CD4-positive, alpha-beta T cell treated with Interleukin-15 for 4 hours (primary cell): ENCODE data around the gene MCRIP1.

ENCODE experiments used
- DNase-seq: peaks from one replicate; pipeline ENCODE4 v3.0.0-alpha.2; 2020; ENCODE audit warnings: low spot score

Gene MCRIP1, protein sequence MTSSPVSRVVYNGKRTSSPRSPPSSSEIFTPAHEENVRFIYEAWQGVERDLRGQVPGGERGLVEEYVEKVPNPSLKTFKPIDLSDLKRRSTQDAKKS

DNA sequence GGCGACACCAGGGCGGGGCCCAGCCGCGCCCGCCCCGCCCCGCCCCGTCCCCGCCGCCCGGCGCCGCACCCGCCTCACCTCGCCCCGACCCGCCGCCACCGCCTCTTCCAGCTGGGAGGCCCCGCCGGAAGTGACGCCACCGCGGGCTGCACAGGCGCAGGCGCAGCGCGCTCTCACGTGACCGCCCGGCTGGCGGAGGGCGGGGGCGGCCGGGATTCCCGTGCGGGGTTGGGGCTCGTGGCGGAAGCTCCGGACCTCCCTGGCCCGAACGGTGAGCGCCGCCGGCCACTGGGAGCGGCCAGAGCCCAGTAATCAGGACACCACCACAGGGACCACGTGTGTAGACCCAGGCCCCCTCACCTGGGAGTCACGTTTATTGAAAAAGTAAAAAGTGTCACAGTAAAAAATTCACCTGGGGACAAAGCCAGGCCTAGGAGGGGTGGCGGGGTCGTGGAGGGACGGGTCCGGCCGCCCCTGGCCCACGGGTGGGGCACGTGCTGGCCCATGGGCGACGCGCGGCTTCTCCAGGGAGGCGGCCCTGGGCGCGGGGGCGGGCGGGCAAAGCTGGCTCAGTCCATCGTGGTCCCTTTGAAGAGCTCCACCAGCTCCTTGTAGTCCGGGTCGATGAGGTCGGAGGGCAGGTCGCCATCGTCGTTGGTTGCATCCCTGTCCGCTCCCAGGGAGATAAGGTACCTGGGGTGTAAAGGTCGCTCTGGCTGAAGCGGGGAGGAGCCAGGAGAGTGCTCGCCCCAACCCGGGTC is at the start of gene MCRIP1:
Gene MCRIP1 (minus strand): TSS at position 132 of the 761 bp plus-strand sequence. CDS start 8,785 bp downstream, outside the sequence.
- DNase-seq: peak; percentile 91

DNA sequence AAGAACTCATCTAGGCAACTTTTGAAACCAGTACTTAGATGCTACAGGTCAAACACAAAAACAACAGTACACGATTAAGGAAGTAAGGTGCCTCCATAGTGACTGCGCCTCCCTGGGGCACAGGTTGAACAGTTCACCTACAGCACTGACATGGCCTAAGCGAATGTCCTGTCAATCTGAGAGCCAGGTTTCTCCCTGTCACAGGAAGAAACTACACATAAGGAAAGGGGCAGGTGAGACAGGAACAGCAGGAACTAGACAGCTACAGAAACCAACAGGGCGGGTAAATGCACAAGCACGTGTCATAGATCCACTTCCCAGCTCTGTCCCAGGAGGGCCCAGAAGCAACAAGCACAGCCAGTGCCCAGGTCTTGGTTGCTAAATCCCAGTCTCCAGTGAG is 46.0 kb upstream of the MCRIP1 start:
- DNase-seq: no peak

DNA sequence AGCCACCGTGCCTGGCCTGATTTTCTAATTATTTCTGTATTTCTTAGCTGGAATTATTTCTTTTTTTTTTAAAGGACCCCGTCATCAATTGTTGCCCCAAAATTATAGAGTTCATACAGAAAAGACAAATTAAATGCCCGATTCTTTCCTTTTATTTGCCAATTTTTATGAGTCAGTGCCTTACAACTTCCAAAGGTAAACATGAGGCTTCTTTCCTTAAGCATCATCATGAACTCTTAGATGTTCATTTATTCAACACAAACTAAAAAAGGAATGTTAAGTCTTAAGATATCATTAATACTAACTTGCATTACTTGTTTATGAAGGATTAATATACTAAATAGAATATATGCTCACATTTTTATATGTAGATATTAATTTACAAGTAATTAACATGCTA is 45.2 kb upstream of the MCRIP1 start:
- DNase-seq: no peak

DNA sequence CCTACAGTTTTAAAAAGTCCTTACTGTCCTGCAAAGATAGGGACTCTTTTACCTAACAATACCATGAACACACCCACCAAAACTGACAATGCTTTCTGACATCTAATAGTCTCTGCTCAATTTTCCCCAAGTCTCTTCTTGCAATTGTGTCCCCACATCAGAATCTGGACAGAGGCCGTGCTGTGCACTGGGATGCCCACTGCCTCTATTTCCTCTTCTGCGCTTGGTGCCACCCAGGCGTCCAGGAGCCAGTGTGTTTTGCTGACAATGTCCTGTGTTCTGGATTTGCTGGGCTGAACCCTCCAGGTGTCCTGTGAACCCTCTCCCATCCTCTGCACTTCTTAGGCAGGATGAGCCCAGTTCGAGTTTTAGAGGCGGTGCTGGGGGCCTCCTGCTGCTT is 44.5 kb upstream of the MCRIP1 start:
- no peak for DNase-seq

DNA sequence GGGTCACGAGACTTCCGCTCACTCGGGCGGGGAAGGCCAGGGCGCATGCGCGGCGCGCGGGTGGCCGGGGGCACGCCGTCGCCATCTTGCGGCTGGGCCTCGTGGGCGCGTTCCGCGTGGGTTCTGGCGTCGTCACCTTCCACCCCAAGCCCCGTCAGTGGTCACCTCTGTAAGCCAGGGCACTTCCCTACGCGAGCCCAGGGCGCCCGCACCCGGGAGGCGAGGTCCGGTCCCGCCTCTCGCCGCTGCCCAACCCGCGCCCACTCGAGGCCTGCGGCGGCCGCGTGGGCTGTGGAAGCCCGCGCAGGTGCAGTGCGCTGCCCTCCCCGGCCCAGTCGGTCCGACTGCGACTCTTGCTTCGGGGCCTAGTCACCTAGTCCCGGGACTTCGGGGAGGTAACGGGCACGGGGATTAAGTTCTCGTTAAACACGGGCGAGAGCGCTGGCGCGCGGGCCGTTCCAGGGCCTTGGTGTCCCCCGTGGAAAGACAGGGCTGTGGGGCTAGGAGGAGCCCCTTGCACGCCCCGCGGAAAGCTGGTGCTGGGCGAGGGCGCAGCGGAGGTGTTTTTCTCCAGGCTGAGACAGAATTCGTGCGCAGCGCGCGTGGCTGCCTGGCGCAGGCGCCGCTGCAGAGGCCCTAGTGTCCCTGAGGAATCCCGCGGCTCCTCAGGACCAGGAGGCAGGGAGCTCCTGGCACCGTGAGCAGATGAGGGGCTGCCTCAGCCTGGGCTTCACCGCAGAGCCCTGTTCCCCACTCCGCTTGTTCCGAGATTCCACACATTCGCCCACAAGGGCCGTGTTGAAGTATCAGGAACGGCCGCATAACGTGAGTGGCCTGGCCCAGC is 38.5 kb upstream of the MCRIP1 start:
- DNase-seq: peak; percentile 96

DNA sequence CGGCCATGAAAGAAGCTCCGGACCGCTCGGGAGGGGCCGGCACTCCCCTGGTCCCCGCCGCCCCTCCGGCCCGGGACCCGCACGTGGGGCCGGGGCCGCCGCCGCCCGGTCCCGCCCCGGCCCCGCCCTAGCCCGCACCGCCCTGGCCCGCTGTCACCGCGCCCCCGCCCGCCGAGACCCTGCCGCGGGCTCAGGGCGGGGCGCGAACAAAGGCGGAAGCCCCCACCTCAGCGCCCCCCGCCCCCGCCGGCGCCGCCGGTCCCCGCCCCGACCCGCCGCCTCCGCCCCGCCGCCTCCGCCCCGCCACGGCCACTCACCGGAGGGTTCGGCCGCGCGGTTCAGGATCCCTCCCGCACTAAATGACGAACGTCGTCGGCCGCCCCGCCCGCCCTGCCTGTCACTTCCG is 37.9 kb upstream of the MCRIP1 start, which contains the start of gene ARHGDIA:
Gene ARHGDIA (minus strand): TSS at position 357 of the 406 bp plus-strand sequence. CDS start 1,407 bp downstream, outside the sequence.
- DNase-seq: no peak

DNA sequence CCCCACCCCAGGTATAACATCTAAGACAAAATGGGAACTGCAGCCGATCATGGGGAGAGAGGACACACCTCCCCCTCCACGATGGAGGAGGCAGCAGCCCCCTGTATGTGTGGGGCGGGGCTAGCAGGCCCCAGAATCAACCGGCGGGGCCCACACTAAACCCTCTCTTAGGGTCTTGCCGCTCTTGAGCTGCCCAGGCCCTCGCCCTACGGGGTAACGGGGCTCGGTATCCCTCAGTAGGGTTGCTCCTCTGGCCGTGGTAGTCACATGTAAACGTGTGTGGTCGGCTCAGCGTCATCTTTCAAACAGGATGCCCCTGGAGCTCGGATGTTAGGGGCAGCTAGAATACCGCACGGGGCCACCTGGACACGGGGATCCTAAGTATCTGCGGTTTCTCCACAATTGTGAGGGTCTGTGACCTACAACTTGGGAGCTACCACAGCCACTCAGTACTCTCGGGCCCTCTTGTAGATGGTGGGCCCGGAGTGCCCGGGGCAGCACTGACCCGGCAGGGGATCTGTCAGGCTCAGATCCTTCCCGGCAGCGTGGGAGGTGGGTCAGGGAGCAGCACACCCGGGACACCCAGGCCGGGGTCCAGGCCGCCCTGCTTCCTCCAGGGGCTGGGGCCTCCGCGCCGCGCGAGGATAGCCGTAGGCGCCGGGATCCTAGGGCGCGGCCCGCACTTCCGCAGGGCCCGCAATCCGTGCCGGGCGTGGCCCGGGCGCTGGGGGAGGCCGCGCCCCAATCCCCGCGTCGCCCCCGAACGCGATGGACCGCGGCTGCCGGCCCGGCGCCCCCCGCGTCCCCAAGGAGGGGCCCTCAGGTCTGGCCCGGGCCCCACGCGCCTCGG is 37.3 kb upstream of the MCRIP1 start:
- DNase-seq: peak; percentile 36

DNA sequence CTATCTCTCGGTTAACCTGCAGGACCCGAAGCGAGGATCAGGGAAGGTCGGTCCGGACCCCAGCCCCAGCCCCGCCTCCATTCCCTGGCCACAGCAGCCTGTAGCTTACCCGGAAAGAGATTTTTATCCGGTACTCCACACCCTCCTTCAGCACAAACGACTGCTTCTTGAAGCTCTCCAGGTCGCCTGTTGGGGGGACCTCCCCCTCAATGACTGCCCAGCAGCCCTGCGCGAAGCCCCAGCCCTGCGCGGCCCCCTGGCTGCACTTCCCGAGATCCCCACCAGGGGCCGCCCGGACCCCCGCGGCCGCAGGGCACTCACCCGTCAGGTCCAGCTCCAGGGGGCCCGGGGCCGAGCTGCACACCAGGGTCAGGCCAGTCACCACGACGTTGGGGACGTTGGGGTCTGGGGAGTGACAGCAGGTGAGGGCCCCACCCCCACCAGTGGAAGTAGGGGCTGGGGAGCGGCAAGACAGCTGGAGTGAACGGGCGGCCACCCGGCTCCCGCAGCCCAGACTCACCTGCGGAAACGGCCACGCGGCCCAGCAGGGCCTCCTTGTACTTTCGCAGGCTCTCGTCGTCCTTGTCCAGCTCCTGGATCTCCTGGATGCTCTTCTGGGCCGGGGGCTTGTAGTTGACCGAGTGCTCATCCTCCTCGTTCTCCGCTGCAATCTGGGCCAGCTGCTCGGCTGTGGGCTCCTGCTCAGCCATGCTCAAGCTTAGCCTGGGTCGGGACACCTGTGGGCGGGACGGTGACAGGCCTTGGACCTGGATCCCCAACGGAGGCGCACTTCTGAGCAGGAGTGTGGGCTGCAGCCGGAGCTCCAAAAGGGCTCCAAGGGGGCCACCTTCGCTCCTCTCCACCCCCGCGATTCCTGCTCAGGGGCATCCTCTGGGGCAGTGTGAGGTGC is 36.4 kb upstream of the MCRIP1 start:
- DNase-seq: peak; percentile 30

DNA sequence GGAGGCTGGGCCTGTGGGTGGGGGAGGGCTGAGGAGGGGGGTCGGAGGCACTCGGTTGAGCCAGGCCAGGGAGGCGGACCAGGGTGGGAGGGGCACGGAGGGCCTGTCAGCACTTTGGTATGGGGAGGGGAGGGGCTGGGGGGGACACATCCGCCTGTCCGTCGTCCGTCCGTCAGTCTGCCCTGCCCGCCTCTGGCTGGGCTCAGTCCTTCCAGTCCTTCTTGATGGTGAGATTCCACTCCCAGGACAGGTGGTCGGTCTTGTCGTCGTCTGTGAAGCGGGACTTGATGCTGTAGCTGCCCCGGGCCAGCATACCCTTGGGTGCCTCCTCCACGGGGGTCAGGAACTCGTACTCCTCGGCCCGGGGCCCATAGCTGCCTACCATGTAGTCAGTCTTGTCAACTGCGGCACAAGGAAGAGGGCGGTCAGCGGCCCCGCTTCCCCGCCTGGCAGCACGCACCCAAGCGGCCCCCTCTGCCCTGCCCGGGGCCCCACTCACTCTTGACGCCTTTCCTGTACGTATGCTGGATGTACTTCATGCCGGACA is 35.7 kb upstream of the MCRIP1 start:
- no peak for DNase-seq

DNA sequence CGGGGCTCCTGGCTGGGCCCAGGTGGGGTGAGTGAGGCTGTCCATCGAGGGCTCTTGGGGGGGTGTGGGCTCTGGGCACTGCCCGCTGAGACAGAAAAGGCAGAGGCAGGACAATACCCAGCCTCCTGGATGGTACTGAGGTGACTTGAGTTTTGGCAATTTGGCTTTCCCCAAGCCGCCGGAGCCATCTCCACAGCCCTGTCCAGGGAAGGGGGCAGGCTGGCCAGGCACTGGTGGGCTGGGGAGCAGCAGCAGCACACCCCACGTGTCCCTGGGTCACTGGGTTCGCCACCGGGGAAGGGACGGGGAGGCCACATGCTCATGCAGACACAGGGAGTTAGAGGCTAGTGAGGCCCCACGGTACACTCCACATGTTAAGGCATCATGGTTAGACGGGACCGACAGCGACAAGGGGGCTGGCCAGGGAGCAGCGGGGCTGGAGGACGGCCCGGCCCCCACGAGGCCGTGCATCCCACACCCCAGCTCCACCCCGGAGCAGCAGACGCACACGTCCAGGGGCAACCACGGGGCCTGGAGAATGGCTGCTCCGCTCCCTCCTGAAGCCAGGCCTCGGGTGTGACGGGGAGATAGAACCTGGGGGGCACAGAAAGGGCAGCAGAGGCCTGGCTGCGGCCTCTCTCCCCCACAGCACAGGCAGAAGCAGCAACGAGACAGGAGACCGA is 35.0 kb upstream of the MCRIP1 start:
- DNase-seq: no peak

DNA sequence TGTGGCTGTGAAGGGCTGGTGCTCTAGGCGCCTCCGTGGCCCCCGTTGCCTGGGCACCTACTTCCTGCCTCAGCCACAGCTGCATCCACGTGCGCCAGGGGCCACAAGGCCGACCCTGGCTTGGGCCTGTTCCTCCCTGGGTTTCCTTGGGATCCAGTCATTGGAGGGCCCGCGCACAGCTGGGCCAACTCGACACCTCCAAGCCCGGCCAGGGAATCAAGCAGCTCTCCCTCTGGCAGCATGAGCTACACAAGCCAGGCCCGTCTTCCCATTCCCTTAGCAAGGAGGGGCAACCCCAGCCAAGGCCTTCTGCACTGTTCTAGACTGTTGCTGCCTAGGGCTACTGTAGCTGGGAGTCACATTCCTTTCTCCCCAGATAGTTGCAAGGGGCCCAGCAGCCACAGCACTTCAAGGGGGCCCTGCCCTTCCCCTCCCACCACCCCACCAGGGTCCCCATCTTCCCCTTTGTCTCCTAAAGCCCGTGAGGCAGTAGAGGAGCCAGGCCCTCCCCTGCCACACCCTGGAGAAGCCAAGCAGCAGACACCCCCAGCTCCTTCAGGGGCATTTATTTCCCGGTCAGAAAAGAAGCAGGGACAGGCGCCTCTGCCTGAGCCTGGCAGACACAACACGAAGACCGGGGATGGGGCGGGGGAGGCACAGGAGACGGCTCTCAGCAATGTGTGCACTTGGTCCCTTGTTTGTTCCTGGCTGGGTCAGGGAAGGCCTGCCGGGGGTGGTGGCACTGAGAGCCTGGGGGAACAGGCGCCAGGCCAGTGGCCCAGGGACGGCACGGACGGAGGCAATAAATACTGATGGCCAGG is 34.3 kb upstream of the MCRIP1 start:
- DNase-seq: no peak

DNA sequence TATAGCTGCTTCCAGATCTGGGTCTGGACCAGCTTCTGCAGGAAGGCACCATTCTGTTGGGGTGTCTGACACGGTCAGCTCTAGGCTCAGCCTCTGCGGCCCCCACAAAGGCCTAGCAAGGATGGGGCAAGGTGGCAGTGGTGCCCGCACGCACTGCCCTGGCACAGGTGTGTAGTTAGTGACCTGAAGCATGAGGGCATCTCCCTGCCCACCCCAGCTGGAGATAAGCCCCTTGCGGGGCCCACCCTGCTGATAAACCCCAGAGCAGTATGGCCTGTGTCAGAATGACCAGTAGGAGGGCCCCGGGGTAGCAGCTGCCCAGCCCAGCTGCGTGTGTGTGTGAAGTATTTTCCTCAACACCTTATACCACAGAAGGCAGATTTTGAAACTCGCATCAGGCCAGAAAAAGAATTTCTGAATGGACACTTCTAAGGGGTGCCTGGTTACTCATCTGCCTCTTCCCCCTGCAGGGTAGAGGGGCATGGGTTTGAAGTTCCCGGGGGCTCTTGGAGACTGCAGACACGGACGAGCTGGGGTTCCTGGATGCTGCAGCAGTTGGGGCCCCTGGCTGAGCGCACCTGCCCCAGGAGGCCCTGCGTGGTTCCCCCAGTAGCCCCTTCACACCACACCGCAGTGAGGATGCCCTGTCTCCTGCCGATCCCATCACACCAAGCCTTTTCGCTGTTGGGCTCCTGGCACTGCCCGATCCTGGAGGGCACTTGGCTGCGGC is 33.5 kb upstream of the MCRIP1 start:
- DNase-seq: no peak

DNA sequence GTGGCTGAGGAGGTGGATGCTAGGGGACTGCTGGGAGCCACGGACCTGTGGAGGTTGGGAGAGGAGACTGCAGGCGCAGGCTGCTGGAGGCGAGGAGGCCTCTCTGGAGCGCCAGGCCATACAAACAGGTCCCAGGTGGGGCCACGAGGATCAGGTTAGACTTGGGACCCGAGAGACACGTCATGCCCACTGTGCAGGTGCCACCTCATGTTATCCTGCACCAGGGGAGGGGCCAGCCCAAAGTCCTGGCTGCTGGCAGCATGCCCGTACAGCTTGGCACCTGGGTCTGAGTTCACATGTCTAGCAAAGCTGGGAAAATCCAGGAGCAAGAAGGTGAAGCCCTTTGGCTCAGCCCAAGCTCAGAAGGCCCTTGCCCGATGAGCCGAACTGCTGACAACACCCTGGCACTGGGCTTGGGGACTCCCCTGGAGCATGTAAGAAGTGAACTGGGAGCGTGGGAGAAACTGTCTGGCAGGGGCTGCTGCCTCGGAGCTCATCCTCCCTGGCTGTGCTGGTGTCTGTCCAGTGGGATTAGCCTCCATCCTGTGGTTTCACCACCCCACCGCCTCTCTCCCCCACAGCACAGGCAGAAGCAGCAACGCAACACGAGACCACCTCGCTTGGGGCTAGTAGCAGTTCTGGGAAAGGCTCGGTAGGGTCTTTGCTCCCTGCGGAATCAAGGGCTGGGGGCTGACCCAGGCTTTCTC is 32.8 kb upstream of the MCRIP1 start:
- DNase-seq: no peak

DNA sequence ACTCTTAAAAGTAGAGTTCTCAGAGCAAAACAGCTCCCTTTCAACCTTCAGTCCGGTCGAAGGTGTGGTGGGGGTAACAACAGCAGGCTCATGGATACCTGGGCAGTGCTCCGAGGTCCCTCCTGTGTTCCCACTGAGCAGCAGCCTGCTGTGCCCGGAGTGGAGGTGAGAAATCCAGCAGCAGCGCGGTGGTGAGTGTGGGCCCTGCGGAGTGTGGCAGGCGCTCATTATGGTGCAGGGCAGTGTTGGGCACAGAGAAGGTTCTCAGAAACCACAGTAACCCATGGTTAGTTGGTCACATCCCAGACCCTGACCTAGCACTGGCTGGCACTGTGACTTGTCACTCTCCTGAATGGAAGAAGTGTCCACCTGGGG is 32.3 kb upstream of the MCRIP1 start:
- no peak for DNase-seq

DNA sequence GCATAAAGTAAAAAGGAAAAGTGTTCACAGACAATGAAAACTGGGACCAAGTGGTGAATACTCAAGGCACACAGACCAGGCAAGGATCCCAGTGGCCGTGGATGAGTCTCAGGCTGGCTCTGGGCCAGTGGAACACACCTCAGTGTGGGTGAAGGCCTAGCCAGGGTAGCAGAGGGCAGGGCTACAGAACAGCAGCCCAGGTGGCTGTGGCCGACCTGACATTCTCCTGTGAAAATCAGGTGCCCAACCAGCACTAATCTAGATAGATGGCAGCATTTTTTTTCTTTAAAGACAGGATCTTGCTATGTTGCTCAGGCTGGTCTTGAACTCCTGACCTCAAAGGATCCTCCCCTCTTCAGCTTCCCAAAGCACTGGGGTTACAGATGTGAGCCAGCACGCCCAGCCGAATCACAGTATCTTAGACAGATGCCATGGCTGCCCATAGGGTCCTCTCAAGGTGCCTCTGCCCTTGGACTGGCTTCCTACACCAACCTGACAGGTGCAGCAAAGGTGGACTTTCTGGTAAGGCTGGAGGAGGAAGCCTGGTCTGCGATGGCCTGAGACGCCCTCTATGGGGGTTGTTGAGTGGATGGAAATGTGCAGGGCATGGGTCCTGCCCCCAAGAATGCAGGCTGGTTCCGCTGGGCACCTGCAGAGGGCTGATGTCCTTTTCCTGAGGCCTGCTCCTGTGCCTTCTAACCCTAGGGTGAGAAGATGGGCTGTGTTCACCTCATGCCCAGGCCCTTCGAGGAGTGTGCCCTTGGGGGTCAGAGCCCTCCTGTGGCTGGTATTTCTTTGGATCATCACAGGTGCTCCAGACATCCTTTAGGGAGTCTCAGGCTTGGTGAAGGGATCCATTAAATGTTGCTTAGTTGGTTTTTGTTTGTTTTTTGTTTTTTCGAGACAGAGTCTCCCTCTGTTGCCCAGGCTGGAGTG is 31.0 kb upstream of the MCRIP1 start:
- no peak for DNase-seq

DNA sequence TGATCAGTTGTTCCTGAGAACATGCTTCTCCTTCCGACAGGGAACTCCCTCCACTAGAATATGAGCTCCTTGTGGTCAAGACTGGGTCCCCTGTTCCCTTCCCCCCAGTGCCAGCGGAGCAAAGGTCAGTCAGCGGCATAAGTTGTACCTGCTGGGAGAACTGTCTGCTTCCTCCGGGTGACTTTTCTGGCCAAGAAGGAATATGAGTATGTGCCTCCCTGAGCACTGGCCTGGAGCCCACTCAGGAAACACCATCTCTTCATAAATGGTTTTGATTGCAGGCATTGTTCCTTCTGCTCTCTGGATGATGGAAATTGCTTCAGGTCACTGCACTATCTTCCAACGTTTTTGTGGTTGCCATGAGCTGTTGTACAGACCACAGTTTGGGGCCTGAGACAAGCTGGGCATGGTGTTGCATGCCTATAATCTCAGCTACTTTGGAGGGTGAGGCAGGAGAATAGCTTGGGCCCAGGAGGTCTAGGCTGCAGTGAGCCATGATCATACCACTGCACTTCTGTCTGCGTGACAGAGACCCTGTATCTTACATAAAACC is 30.1 kb upstream of the MCRIP1 start:
- DNase-seq: no peak
